NCI-H2029 treated with DMSO at 0.1 percent for 48 hours (cell line): ENCODE results near the gene PAX5.
"Not testable (repeated sequence)": the region's sequence is repeated elsewhere in the genome, so short reads cannot be mapped to it uniquely, and the experiment has no call there.

Experiments used
- DNase-seq: peaks from one replicate; lab custom pipeline; 2025; lab: John Stamatoyannopoulos, UW

The PAX5 gene

GRCh38 chr9:37033682-37034304 is at the start of gene PAX5:
PAX5 (minus strand) TSS chr9:37034268; CDS start chr9:37034031, 237 bp downstream.
- DNase-seq: no peak

GRCh38 chr9:37083654-37084053 is 49.6 kb upstream of the PAX5 start:
- no peak for DNase-seq

DNA sequence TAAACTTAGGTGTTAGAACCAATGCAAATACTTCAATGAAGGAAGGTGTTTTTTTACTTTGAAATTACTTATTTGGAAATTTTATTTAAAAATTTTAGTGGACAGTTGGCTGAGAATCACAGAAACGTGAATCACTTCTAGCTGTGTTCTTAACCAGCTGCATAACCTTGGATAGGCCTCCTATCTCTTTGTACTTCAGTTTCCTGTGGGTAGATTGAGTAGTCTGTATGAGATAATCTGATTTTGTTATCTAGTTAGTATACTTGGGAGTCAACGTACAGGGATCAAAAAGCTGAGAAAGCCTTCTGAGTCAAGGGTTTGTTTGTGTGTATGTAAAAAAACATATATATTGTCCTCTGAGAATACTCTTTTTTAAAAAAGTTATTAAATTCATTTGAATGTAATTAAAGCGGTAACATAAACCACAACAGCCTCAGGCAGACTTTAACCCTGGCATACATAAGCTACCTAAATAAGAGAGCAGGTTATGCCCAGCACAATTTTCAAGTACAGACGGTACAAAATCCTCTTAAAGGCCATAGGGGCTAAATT is 48.2 kb upstream of the PAX5 start:
- DNase-seq: no peak

DNA sequence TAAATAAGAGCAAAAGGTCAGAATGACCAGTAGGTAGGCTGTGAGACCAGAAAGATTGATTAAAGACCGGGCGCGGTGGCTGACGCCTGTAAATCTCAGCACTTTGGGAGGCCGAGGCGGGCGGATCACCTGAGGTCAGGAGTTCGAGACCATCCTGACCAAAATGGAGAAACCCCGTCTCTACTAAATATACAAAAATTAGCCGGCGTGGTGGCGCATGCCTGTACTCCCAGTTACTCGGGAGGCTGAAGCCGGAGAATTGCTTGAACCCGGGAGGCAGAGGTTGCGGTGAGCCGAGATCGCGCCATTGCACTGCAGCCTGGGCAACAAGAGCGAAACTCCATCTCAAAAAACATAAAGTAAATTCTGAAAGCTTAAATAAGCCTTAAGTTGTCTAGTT is 47.4 kb upstream of the PAX5 start:
- not testable (repeated sequence) for DNase-seq

GRCh38 chr9:37080165-37080628 is 46.1 kb upstream of the PAX5 start:
- not testable (repeated sequence) for DNase-seq

GRCh38 chr9:37079370-37080164 is 45.5 kb upstream of the PAX5 start:
- peak; percentile 93 for DNase-seq

GRCh38 chr9:37074790-37075189 is 40.7 kb upstream of the PAX5 start:
- not testable (repeated sequence) for DNase-seq

GRCh38 chr9:37066139-37066725 is 32.2 kb upstream of the PAX5 start:
- no peak for DNase-seq

DNA sequence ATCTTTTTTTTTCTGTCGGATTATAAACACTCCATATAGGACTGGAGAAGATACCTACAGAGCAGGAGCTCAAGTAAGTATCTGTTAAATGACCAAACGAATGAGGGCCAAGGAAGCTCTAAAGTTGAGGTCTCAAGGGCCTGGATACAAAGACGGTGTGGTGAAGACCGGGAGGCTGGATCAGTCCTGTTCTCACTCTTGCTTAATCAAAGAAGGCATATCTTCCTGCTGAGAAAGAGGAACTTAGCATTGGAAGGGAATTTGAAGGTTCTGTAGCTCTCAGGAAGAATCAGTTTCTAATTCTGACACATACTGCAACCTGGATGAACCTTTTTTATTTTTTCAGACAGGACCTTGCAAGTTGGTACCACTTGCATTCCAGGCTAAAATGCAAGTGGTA is 28.3 kb upstream of the PAX5 start:
- DNase-seq: no peak

DNA sequence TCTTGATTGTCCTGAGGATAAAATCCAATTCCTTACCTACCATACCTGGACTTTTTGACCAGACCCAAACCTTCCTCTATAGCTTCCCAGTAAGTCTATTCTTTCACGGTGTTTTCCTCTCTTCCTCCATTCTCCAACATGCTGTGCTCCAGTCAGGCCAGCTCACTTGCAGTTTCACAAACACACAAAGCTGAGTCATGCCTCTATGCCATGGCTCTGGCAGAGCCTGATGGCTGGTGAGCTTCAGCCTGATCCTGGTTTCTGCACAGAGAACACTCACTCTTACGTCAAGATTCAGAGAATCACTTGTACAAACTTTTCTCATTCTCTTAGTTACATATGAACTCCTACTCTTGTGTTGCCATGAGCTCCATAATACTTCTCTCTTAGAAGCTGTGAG is 27.7 kb upstream of the PAX5 start:
- no peak for DNase-seq

DNA sequence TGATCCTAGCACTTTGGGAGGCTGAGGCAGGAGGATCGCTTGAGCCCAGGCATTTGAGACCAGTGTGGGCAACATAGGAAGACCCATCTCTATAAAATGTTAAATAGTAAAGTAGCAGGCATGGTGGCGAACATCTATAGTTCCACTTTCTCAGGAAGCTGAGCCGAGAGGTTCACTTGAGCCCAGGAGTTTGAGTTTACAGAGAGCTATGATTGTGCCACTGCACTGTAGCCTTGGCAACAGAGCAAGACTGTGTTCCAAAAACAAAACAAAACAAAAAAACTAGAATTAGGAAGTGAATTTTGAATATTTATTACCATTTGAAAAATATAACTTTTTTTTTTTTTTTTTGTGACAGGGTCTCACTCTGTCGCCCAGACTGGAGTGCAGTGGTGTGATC is 26.8 kb upstream of the PAX5 start:
- no peak for DNase-seq

- DNase-seq: no peak
Measured at GRCh38 chr9:37056046-37056920, 22.2 kb upstream of the PAX5 start.

GRCh38 chr9:37054363-37054720 is 20.3 kb upstream of the PAX5 start:
- not testable (repeated sequence) for DNase-seq

GRCh38 chr9:37053684-37054362 is 19.8 kb upstream of the PAX5 start:
- no peak for DNase-seq

DNA sequence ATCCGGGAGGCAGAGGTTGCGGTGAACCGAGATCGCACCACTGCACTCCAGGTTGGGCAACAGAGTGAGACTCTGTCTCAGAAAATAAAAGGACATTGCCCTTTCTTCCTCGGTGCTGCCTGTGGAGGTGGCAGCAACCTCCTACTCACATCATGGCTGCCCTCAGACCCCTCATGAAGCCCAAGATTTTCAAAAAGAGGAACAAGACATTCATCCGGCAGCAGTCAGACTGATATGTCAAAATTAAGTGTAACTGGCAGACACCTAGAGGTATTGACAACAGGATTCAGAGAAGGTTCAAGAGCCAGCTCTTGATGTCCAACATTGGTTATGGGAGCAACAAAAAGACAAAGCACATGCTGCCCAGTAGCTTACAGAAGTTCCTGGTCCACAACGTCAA is 12.6 kb upstream of the PAX5 start:
- no peak for DNase-seq

- DNase-seq: no peak
Measured at GRCh38 chr9:37042421-37042820, 8.4 kb upstream of the PAX5 start.

GRCh38 chr9:37040508-37041127 is 6.5 kb upstream of the PAX5 start:
- no peak for DNase-seq

- DNase-seq: no peak
Measured at GRCh38 chr9:37038943-37039464, 4.9 kb upstream of the PAX5 start.

- DNase-seq: no peak
Measured at GRCh38 chr9:37038302-37038942, 4.4 kb upstream of the PAX5 start.
